OCI-LY1 (cell line): ENCODE data around the gene FBXO8.

Experiments used
- H2AFZ ChIP-seq: fragments of 200-600 bp; sonication (generic), shearing (Covaris generic); 2 replicates; pipeline ENCODE4 v1.6.0; 2014; ENCODE audit warnings: antibody characterized with exemption, mild to moderate bottlenecking, low read length
- H3F3A ChIP-seq: fragments of 200-600 bp; sonication (generic), shearing (Covaris generic); 2 replicates; pipeline ENCODE4 v1.6.0; 2014; ENCODE audit warnings: mild to moderate bottlenecking, antibody characterized with exemption, low read length, moderate library complexity; ENCODE audit not compliant: insufficient read depth
- H3K27ac ChIP-seq: fragments of 200-600 bp; sonication (generic); 2 replicates; pipeline ENCODE4 v1.5.1; 2014; ENCODE audit warnings: low read length, mixed run types, mild to moderate bottlenecking, low read depth; ENCODE audit not compliant: poor library complexity, severe bottlenecking
- H3K27me3 ChIP-seq: fragments of 200-600 bp; sonication (generic); 2 replicates; pipeline ENCODE4 v1.6.0; 2014; ENCODE audit warnings: antibody characterized with exemption, mild to moderate bottlenecking, low read length, moderate library complexity; ENCODE audit not compliant: insufficient read depth
- H3K36me3 ChIP-seq: fragments of 200-600 bp; sonication (generic); 2 replicates; pipeline ENCODE4 v1.6.1; 2014; ENCODE audit warnings: mild to moderate bottlenecking, antibody characterized with exemption, low read length, moderate library complexity, mixed read lengths; ENCODE audit not compliant: insufficient read depth
- H3K4me1 ChIP-seq: fragments of 200-600 bp; sonication (generic); 2 replicates; pipeline ENCODE4 v1.5.1; 2014; ENCODE audit warnings: mild to moderate bottlenecking, low read length, moderate library complexity; ENCODE audit not compliant: insufficient read depth, severe bottlenecking
- H3K4me2 ChIP-seq: fragments of 200-600 bp; sonication (generic), shearing (Covaris generic); 2 replicates; pipeline ENCODE4 v1.6.1; 2014; ENCODE audit warnings: low read length
- H3K4me3 ChIP-seq: fragments of 200-600 bp; sonication (generic); 2 replicates; pipeline ENCODE4 v1.5.1; 2014; ENCODE audit warnings: low read length, low read depth, mild to moderate bottlenecking, mixed read lengths; ENCODE audit not compliant: poor library complexity, severe bottlenecking
- H3K79me2 ChIP-seq: fragments of 200-600 bp; shearing (Covaris generic); 2 replicates; pipeline ENCODE4 v1.6.1; 2016; ENCODE audit warnings: mixed run types, low read length, mixed read lengths; ENCODE audit not compliant: insufficient read depth
- H3K9ac ChIP-seq: fragments of 200-600 bp; sonication (generic), shearing (Covaris generic); 2 replicates; pipeline ENCODE4 v1.6.1; 2014; ENCODE audit warnings: mild to moderate bottlenecking, low read length, mixed read lengths
- H3K9me2 ChIP-seq: fragments of 200-600 bp; sonication (generic), shearing (Covaris generic); 2 replicates; pipeline ENCODE4 v1.6.1; 2014; ENCODE audit warnings: low read depth, mild to moderate bottlenecking, low read length, mixed read lengths
- H3K9me3 ChIP-seq: fragments of 200-600 bp; shearing (Covaris generic); 2 replicates; pipeline ENCODE4 v1.6.1; 2014; ENCODE audit warnings: low read length, mixed read lengths
- H4K20me1 ChIP-seq: fragments of 200-600 bp; sonication (generic), shearing (Covaris generic); 2 replicates; pipeline ENCODE4 v1.6.0; 2016; ENCODE audit warnings: mild to moderate bottlenecking, low read length; ENCODE audit not compliant: insufficient read depth
- EZH2 ChIP-seq: fragments of 200-600 bp; sonication (generic), shearing (Covaris generic); IDR thresholded peaks from 2 replicates; pipeline ENCODE4 v1.8.0; 2017; ENCODE audit warnings: borderline replicate concordance, mixed run types, mild to moderate bottlenecking, antibody characterized with exemption, low read length, moderate library complexity, mixed read lengths
- TF ChIP-seq, protein P1 (sequence below): fragments of 200-600 bp; sonication (generic), shearing (Covaris generic); IDR thresholded peaks from 2 replicates; pipeline ENCODE4 v1.5.1; 2017; ENCODE audit warnings: mild to moderate bottlenecking, antibody characterized with exemption, low read length, moderate library complexity, mixed read lengths

The FBXO8 gene

DNA sequence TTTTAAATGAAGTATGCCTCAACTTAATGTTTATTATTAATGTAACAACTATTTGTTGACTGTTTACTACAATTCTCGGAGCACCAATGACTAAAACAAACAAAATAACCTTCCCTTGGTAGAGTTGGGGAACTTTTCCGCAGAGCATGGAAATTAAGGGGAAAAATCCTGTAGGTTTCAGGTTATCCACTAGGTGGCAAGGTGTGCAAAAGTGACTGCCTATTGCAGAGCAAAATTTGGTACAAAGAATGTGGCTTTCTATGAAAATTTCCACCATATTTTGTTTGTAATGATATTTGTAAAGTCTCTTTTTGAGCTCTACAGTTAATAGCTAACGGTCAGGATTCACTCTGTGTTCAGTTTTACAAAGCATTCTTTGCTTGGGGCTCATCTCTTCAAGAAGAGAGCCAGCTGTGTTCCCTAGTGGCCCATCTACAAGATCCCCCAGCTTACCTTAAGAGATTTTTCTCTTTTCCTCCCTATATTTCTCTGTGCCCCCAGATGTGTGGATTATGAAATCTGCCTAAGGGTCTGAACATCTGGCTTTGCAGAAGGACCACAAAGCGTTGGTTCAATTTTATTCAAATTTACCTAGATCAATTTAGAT is 61.1 kb downstream of the FBXO8 start:
- H3K4me3 ChIP-seq: no peak overlapping the region
- H3K9me2 ChIP-seq: no peaks in the 10 kb centered on the region
- H3K36me3 ChIP-seq: no peaks in the 10 kb centered on the region
- H3K4me2 ChIP-seq: no peak overlapping the region
- H3K9me3 ChIP-seq: no peaks in the 10 kb centered on the region
- no peaks in the 10 kb centered on the region for H3K27me3 ChIP-seq
- H2AFZ ChIP-seq: no peak overlapping the region
- H3K79me2 ChIP-seq: no peaks in the 10 kb centered on the region
- no peak for TF ChIP-seq EZH2
- TF ChIP-seq, protein P1, sequence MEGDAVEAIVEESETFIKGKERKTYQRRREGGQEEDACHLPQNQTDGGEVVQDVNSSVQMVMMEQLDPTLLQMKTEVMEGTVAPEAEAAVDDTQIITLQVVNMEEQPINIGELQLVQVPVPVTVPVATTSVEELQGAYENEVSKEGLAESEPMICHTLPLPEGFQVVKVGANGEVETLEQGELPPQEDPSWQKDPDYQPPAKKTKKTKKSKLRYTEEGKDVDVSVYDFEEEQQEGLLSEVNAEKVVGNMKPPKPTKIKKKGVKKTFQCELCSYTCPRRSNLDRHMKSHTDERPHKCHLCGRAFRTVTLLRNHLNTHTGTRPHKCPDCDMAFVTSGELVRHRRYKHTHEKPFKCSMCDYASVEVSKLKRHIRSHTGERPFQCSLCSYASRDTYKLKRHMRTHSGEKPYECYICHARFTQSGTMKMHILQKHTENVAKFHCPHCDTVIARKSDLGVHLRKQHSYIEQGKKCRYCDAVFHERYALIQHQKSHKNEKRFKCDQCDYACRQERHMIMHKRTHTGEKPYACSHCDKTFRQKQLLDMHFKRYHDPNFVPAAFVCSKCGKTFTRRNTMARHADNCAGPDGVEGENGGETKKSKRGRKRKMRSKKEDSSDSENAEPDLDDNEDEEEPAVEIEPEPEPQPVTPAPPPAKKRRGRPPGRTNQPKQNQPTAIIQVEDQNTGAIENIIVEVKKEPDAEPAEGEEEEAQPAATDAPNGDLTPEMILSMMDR: peak; percentile 71
- H3F3A ChIP-seq: no peaks in the 10 kb centered on the region
- no peak overlapping the region for H3K27ac ChIP-seq
- no peaks in the 10 kb centered on the region for H3K4me1 ChIP-seq
- no peaks in the 10 kb centered on the region for H4K20me1 ChIP-seq
- H3K9ac ChIP-seq: no peak overlapping the region

DNA sequence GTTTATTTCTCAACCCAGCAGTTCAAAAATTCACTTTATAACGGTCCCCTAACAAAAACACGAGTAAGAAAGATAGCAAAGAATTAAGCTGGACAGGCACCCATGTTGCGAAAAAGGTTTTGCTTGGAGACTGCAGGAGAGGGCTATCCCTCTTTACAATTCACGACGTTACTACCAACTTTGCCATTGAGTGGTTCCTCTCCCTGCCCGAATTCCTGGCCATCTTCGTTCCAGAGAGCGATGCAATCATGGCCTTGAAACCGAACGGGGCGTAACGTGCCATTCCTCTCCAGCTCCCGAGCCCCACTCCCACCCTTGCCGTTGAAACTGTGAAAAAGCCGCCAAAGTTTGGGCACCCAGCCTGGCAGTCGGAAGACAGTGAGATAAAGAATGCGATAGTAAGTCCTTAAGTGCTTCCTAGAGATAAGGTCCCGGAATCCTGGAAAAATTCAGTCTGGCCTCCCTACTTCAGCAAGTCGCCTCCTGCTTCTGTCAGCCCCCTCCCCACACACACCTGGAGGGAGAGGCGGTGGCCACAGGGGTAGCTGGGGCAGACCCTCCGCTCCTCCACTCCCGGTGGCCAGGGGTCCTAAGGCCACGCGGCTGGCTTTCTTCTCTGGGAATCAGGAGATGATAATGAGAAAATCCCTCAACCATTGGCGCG is 65.2 kb downstream of the FBXO8 start:
- Histone ChIP-seq H3K4me3 (no peak overlapping the region), H2AFZ (no peak overlapping the region), H3K27me3 (no peaks in the 10 kb centered on the region), H3K9me2 (no peaks in the 10 kb centered on the region), H3K4me1 (no peaks in the 10 kb centered on the region), H3K36me3 (no peaks in the 10 kb centered on the region), H3K79me2 (no peaks in the 10 kb centered on the region), H3K9me3 (no peaks in the 10 kb centered on the region), H3F3A (no peaks in the 10 kb centered on the region), H3K4me2 (no peak overlapping the region), H3K9ac (no peak overlapping the region), H3K27ac (no peak overlapping the region), H4K20me1 (no peaks in the 10 kb centered on the region)
- TF ChIP-seq, protein P1: no peak

DNA sequence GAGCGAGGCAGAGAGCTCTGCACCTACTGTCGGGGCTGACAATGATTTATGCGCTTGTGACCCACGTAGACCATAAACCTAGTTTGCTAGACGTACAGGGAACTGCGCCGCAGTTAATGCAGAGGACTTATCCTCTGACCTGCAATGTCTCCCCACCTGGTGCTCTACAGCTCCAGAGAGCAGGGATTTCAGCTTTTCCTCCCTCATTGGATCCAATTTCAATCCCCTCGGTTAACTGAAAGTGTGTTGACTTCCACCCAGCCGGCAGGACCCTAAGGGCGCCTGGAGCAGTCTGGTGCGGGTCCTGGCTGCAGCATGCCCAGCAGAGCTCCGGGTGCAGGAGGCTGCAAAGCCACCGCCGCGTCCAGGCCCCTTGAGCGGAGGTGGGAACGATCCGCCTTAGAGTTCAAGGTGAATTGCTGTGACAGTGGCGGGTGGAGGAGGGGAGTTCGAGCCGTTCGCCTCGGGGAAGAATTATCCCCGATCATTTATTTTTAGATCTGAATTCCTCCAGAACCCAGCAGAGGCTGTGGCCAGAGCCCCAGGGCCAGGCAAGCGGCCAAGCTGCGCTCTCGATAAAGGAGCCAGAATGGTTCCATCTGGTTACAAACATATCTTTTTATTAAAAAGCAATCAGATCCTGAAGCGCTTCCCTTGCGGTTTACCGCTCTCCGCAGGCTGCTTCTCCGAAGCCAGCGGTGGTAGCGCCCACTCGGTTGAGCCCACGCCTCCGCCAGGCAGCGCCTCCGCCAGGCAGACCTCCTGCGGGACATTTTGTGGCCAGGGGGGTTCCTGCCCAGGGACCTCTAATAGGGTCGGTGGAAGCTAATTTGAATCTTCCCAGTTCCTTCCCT is 66.0 kb downstream of the FBXO8 start:
- H3K9me3 ChIP-seq: no peaks in the 10 kb centered on the region
- H3K27me3 ChIP-seq: no peaks in the 10 kb centered on the region
- H3K79me2 ChIP-seq: no peaks in the 10 kb centered on the region
- H3K9me2 ChIP-seq: no peaks in the 10 kb centered on the region
- H2AFZ ChIP-seq: no peak overlapping the region
- no peaks in the 10 kb centered on the region for H3K36me3 ChIP-seq
- no peaks in the 10 kb centered on the region for H3K4me1 ChIP-seq
- no peak overlapping the region for H3K27ac ChIP-seq
- no peak overlapping the region for H3K9ac ChIP-seq
- no peak overlapping the region for H3K4me2 ChIP-seq
- H3K4me3 ChIP-seq: no peak overlapping the region
- H4K20me1 ChIP-seq: no peaks in the 10 kb centered on the region
- no peaks in the 10 kb centered on the region for H3F3A ChIP-seq
- TF ChIP-seq, protein P1: no peak
